ENCODE measurements around the gene CUL4A. TPM values are rescaled to one million over a fixed set of nuclear protein-coding genes. Genes with fewer than 3 reads are reported as not detected.

The CUL4A gene
- total and polyA plus RNA-seq, 2 experiments from 2014 or later, result 67.5 to 195 TPM

- TF ChIP-seq EZH2 (IDR thresholded peaks at IDR 0.05; ENCODE audit: low read depth, unreplicated experiment), result no peak
- no peak for TF ChIP-seq ZNF331 (CRISPR knock-in tag; IDR thresholded peaks at IDR 0.05; ENCODE audit: low read depth)
- TF ChIP-seq ZNF114 (CRISPR knock-in tag; IDR thresholded peaks at IDR 0.05), result no peak
Observed at GRCh38 chr13:113168211-113168610, 41.2 kb upstream of the CUL4A start (continued).

- Histone ChIP-seq H4K20me1 (replicated peaks; ENCODE audit: insufficient read depth) (no peaks in the 10 kb centered on the region; the same call in 1 of the 2 replicates), H3K4me2 (no peak overlapping the region), H3K4me3 (no peak overlapping the region), H3K27ac (ENCODE audit: low read depth) (no peak overlapping the region), H3K9me2 (ENCODE audit: insufficient read depth) (no peaks in the 10 kb centered on the region), H3F3A (replicated peaks; ENCODE audit: low read depth) (no peaks in the 10 kb centered on the region), H3K79me2 (replicated peaks; ENCODE audit: insufficient read depth) (no peaks in the 10 kb centered on the region), H3K27me3 (ENCODE audit: insufficient read depth) (no peaks in the 10 kb centered on the region), H3K4me1 (ENCODE audit: insufficient read depth) (no peaks in the 10 kb centered on the region), H2AFZ (no peak overlapping the region), H3K36me3 (ENCODE audit: insufficient read depth) (no peaks in the 10 kb centered on the region)
- Mint-ChIP-seq H3K4me3 (no peak overlapping the region; the same call in 2 of the 3 replicates), H3K27ac (no peak overlapping the region), H3K27me3 (ENCODE audit: insufficient read depth, low read depth, poor library complexity) (peaks cover 3% of the 10 kb centered on the region), H3K36me3 (ENCODE audit: low read depth) (peaks cover 28% of the 10 kb centered on the region), H3K9me3 (no peaks in the 10 kb centered on the region), H3K4me1 (peaks cover 2% of the 10 kb centered on the region; the same call in 2 of the 3 replicates)
- DNase-seq (ENCODE audit: low spot score) (no peak), ATAC-seq (no peak)
- no peak for TF ChIP-seq JUNB (IDR thresholded peaks at IDR 0.05; ENCODE audit: unreplicated experiment)
- no peak for TF ChIP-seq ZNF331 (CRISPR knock-in tag; IDR thresholded peaks at IDR 0.05; ENCODE audit: low read depth)
- TF ChIP-seq POLR2AphosphoS5 (IDR thresholded peaks at IDR 0.05; ENCODE audit: low read depth), result no peak
- TF ChIP-seq CTCF (conservative IDR thresholded peaks at IDR 0.05; ENCODE audit: low read depth in 2 of 2), result no peak
- no peak for TF ChIP-seq EZH2phosphoT487 (IDR thresholded peaks at IDR 0.05; ENCODE audit: unreplicated experiment)
- no peak for TF ChIP-seq STAT1 (IDR thresholded peaks at IDR 0.05; ENCODE audit: unreplicated experiment)
- no peak for TF ChIP-seq EZH2 (IDR thresholded peaks at IDR 0.05; ENCODE audit: low read depth, unreplicated experiment)
- no peak for TF ChIP-seq REST (IDR thresholded peaks at IDR 0.05; ENCODE audit: unreplicated experiment)
- no peak for TF ChIP-seq CREB1 (CRISPR knock-in tag; IDR thresholded peaks at IDR 0.05; ENCODE audit: low read depth)
- no peak for TF ChIP-seq ZNF114 (CRISPR knock-in tag; IDR thresholded peaks at IDR 0.05)
- TF ChIP-seq ZNF462 (CRISPR knock-in tag; IDR thresholded peaks at IDR 0.05), result no peak
- TF ChIP-seq NANOG (IDR thresholded peaks at IDR 0.05; ENCODE audit: borderline replicate concordance), result no peak
Observed at GRCh38 chr13:113169277-113170272, 39.8 kb upstream of the CUL4A start.
